GF-D8 (cell line): Measurements from ENCODE around the gene LRFN5.

Experiments used
- DNase-seq: peaks from one replicate; lab custom pipeline; 2025; lab: John Stamatoyannopoulos, UW

The LRFN5 gene

DNA sequence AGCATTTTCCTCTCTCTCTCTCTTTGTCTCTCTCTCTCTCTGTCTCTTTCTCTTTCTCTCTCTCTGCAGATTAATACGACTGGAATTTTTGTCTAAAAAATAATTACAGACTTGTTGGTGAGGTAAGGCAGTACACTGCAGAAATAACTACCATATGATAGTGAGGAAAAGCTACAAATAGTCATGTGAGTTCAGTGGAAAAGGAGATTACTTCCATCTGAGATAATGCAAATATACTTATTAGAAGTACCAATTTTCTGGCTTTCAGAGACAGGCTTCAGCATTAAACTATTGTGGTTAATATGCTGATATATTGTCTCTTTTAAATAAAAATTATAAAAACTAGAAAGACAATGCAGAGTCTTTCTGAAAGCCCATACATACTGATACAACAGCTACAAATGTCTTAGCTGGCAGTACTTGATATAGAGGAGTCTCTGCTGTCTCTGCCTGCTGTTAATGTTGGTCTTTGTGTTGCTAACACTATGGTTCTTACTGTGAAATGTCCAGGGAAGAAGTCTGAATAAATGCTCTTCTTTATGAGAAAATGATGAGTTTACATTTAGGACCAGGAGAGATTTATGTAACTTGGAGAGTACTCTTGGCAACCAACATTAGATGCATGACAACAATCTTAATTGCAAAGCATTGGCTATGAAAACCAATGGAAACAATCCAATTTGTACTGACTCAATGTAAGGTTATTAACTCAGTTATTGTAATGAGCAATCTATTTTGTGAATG is 167.0 kb downstream of the LRFN5 start:
- no peak for DNase-seq

DNA sequence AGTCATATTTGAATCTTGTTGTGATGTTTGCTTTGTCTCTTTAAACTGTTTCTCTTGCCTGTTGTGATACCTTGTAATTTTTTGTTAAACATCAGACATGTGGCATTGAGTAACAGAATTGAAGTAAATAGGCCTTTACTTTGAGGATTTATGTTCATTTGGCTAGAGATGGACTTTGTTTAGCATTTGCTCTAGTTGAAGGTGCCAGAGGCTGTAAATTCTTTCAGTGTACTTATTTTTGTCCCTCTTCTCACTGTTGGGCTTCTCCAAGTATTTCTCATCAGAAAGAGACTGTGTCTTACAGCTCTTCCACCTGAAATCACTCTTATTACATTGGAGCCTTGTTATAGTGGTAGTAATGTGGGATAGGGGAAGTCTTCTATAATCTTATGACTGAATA is 175.8 kb downstream of the LRFN5 start:
- no peak for DNase-seq

DNA sequence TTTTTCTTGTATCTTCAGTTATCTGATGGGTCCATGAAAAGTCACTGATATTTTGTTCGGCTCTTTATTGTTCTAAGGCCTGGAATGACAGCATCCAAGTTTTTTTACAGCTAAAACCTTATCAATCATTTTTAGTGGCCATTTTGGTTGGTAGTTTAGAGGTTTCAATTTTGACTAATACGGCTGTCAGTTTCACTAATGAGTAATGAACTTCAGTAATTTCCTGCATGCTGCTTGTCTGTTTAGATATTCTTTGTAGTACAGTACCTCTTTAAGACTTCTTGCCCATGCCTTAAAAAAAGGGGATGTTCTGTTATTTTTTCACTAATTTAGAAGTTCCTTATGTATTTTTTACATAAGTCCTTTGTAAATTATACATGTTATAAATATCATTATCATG is 176.7 kb downstream of the LRFN5 start:
- DNase-seq: no peak

DNA sequence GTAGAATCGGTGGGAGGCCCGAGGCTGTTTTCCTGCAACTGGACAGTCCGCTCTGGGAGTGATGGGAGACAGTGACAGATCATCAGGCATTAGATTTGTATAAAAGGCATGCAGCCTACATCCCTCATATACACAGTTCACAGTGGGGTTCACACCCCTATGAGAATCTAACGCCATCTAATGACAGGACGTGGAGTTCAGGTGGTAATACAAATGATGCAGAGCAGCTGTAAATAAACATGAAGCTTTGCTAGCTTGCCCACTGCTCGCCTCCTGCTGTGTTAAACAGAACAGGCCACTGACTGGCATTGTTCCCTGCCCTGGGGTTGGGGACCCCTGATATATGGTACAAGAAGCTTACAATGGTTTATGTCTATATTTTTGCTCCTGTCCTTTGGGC is 179.0 kb downstream of the LRFN5 start:
- no peak for DNase-seq

DNA sequence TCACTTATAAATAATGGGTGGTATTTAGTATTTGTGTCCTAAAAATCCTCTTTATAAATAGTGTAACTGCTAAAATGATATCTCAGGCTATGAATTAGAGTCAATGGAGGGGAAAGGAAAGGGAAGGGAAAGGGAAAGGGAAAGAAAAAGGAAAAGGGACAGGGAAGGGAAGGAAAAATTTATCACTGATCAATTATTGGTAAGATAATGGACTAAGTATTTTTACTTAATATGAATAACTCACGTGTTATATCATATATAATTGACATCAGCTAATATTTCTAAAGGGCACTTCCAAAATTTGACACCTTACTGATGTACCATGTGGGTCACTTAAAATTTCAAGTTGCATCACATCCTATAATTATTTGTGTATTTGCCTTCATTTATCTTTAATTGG is 193.1 kb downstream of the LRFN5 start:
- DNase-seq: no peak

DNA sequence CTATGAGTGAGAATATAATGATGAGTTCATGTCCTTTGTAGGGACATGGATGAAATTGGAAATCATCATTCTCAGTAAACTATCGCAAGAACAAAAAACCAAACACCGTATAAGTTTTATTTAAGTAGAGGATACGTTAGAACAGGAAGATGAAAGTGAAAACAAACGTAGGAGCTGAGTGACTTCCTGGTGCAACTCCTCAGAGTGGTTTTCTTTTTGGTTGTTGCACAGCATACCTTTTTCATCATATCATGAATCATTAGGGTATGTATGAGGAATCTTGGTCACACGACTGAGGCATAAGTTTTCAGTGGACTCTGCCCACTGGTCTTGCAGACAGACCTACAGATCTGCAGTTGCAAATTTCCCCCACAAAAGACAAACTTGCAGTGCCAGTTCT is 199.0 kb downstream of the LRFN5 start:
- no peak for DNase-seq

DNA sequence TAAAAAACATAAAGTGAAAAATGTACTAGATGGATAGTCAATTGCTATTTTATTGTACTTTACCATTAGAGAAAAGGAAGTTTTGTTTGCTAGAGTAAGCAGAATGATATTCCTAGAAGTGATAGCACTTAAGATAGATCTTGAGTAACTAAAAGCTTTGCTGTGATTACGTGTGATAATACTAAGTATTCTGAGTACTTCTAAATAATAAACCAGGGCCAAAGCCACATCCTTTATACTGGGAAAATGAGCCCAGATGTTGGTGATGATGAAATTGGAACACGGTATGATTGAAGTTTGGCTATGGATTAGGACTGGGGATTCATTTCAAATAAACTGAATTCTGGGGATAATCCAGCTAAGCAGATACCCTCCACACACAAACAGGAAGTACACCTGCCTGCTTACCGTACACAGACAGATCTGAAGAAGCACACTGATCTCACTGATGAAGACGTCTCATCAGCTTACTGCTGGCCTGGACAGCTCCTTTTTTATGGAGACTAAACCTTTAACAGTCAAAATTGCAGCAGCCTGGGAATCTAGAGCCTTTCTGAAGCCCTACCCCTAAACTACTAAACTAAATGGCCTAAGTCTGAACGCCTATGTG is 199.8 kb downstream of the LRFN5 start:
- DNase-seq: no peak

DNA sequence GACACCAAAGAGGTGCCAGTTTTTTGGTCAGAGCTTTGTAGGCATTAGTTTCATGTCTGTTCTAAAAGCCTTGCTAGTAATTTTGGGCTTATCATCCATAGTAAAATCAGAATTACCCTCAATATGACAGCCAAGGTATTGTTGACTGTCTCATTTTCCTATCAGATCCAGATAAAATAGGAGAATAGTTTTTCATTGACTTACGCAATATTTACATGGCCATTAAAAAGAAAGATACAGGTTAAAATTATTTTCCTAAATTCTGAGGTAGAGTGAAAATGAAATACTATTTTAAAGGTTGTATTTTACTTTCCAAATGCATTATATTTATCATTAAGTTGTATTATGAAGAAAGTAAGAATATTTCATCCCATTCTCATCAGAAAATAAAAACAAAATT is 203.7 kb downstream of the LRFN5 start:
- no peak for DNase-seq

DNA sequence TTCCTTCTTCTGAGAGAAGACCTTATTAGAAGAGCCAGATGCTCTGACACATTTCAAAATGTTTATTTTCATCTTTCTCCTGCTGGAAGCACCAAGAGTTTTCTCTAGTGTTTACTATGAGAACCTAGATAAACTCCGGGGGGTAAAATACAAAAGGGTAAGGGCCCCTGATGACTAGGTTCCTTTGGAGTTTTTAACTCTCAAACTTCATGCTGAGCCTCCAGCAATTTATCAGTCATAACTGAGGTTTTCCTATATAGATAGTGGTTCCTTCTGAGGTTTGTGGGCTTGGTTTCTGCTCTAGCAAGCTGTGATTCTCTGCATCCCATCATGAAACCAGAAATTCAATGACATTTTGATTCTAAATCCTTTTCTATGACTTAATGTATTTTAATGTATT is 210.9 kb downstream of the LRFN5 start:
- DNase-seq: no peak

DNA sequence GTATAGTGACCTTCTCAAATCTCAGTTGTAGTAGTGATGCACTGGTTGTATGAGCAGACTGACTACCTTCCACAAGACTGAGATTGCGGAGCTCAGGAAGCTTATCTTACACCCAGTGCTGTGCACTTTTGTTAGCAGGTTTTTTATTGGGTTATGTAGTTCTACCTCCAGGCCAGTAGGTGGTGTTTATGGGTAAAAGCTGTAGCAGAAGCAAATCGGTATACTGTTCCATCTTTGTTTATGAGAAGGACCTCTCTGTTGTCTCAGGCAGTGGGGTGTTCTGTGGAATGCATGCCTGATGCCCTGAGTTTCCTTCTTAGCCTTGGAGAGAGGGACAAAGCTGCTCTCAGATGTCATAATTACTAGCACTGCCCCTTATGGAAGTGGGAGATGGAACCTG is 217.8 kb downstream of the LRFN5 start:
- no peak for DNase-seq

DNA sequence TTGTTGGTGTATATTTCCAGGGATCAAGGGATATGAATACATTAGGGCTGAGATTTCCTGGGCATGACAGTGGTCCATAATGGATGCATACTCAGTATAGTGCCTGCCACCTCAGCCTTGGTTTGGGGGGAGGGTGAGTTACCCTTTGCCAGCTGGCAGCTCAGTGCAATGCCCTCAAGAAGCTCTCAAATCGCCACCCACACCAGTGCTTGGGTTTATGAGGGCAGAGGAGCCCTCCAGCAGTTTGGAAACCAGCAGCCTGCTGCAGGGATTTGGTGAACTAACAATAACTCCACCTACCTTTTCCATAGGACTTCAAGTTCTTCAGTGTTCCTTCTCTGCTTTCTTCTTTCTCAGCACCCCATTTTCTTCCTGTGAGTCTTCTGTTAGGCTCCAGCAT is 218.9 kb downstream of the LRFN5 start:
- no peak for DNase-seq

DNA sequence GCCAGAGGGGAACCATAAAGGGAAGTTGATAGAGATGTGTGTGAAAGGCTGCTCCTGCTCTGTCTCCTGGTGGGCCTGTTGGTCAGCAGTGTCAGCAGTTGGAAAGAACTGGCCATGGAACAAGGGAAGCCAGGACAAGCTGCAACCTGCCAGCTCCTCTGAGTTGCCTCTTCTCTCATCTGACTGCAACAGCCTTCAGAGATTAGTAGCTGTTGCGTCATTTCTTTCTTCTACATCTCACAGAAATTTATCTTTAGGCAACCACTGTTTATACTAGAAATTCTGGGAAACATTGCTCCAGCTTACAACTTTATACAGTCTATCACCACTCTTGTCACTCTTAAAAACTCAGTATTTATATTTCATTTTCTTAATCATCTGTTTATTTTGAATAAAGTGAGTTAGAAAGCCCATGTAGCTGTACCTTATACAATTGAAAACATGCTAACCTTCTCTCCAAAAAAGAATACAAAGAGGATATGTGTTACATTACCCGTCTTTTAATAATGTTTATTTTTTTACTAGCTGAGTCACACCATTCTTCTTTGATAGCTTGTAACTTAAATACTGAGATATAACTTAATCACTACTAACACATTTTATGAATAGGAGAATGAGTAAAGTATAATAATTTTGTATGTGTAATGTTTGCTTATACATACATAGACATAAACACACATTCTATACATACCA is 224.2 kb downstream of the LRFN5 start:
- no peak for DNase-seq

DNA sequence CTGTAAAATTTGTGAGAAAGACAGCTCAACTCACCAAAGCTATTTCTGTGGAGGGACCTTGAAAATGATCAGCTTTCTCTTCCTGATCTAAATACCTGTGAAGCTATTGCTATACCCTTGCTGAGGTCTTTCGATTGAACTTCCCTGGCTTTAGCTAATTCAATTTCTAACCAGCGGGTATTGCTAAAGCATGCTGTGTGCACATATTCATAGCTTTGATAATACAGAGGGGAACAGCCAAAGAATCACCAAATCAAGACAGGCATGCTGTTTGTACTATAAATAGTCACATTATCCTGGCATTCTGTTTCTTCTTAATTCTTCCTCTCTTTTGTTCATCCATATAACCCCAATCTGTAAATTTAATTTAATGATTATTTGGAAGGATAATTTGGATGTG is 233.0 kb downstream of the LRFN5 start:
- DNase-seq: no peak

DNA sequence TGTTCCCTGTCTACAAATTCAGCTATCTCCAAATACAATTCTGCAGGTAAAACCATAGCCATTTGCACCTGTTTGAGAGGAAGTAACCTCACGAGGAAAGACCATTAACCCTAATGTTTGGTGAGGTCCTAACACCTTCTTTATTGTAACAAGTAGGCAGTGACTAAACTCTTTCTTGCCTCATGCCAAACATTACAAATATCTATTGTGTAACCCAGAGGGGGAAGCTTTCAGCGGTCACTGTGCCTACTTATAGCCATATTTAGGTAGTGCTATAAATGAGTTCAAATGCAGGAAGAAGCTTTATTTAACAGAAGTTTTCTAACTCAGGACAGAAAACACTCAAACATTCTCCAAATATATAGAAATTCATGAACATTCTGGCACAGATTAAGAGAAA is 252.7 kb downstream of the LRFN5 start:
- DNase-seq: peak; percentile 7

DNA sequence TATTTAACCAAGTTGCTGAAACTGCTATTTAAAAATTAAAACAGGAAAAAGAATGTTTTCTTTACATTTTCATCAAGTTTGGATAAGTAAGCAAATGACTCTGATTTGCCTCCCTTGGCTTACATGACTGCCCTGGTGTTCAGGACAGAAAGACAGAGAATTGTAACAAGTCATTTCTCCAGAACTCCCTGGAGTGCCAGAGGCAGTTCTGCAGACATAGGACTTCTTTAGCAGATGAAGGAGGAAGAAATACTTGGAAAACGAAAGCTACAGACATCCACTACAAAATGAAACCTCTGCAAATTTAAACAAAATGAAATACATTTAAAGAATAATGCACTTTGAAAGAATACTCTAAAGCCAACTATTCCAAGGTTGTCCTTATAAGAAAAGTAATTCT is 253.9 kb downstream of the LRFN5 start:
- DNase-seq: no peak

DNA sequence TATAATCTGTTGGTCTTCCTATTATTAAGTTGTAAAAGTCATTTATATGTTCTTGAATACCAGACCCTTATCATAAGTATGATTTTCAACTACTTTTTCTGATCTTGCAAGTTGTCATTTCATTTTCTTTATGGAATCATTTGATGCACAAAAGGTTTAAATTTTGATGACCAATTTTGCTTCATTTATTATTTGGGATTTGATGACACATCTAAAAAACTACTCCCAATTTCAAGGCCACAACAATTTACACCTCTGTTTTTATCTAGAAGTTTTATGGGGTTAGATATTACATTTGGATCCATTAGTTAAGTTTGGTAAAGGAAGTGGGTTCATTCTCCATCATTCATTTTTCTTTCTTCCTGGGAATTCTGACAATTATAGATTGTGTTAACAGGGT is 259.2 kb downstream of the LRFN5 start:
- no peak for DNase-seq

DNA sequence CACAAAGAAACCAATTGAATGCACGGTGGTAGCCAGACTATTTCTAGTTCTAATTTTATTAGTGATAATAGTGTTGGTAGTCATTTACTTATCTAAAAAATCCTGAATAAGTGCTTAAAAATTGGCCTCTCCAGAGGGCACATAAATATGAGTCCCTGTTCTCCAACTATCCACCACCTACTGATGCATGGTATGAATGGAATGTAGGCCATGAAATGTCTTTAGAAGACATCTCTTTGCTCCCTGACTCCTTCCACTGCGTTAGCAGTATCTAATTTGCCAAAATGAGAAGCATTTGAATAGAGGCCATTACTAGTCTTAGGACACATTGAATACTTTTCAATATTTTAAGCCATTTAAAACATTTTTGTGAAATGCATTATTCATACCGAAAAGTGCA is 261.7 kb downstream of the LRFN5 start:
- no peak for DNase-seq

DNA sequence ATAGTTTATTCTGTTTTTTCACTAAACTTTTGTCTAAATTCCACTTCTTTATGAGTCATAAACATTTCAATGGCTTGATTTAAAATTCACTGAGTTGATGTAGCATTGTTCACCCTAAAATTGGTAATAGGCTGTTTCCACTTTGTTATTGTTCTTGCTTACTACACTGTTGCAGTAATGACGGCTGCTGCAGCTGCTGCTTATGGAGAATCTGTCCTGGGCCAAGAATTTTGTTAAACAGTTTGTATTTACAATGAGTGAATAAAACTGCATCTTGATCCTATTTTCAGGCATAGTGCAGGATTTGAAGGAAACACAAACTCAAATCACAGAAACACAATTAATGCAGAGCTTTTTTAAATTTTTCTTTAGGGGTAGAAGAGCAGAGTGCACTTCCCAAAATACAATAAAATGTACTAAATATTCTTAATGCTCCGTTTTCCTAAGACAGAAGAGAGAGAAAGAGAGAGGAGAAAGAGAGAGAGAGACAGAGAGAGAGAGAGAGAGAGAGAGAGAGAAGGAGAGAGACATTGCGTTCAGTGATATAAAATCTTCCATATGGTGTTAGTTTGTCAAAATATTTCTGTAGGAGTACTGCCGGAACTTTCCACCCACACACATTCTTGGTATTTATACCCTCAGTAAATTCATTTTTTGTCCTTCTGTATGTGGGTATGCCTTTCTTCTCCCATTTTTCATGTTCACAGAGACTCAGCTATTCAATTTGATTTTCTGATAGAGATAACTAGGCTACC is 266.4 kb downstream of the LRFN5 start:
- DNase-seq: no peak

DNA sequence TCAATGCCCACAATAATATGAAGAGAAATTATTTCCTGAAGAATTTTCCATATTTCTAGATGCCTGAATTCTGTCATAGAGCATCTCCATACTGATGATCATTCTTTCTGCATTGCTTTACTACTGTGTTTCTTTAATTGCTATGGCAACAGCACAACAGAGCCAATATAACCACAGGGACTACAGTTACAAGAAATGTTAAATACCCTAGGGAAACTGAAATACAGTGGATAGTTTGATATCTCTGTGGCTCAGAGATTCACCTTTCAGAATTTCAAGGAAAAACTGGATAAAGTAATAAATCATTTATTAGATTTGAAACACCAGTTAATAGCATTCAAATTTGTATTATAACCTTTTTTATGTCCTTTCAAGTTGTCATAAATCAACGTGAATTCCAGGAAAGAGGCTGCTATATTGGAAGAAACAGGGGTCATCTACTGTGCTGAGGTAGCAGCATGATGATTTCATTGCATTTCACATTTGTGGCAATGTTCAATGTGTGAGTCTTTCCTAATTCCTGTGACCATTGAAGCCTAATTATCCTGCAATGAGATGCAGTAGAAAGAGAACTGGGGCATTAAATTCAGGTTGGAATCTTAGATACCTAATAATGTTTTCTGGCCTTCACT is 267.1 kb downstream of the LRFN5 start:
- DNase-seq: no peak

DNA sequence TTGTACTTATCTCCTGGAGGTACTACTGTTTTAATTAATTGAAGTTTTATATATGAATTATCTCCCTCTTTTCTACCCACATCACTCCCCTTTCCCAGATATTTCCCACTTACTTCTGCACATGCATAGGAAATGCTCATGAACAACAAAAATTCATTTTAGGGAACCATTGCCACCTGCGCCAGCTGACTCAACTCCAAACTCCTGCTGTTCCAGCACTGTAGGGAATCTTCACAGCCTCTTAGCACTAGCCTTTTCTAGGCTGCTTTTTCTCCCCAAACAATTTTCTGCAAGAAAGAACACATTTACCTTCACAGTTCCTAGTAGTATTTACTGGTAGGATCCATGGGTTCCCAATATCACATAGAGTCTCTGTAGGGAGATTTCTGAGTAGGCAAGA is 268.4 kb downstream of the LRFN5 start:
- DNase-seq: no peak

DNA sequence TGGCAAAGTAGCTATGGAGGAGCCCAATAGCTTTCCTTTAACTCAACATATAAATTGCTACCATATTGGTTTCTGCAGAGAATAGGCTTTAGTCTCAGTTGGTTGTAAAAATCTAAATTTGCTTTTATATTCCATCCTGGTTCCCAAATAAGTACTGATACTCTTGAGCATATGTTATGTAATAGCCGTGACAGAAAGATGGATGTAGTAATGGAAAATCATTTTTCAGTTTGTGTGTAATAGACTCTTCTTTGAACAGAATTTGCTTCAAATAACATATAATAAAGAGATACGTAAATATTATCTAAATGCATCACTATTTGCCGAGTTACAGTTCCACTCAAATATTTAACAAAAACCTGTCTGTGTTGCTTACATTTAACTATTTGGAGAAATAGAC is 271.6 kb downstream of the LRFN5 start:
- DNase-seq: no peak

DNA sequence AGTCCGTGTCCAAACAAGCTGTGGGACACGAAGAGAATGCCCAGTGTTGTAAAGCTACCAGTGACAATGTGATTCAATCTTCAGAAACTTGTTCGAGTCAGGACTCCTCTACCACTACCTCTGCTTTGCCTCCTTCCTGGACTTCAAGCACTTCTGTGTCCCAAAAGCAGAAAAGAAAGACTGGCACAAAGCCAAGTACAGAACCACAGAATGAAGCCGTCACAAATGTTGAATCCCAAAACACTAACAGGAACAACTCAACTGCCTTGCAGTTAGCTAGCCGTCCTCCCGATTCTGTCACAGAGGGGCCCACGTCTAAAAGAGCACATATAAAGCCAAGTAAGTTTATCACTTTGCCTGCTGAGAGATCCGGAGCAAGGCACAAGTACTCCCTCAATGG is 284.9 kb downstream of the LRFN5 start:
- no peak for DNase-seq
